HG03571 (cell line): ENCODE results near the gene NTRK1.

ENCODE experiments used
- ATAC-seq: cut with Tn5 transposase; IDR thresholded peaks from one replicate; pipeline ENCODE4 v1.9.1; 2021; ENCODE audit not compliant: unreplicated experiment

Gene NTRK1

GRCh38 chr1:156836892-156837291, 23.8 kb upstream of the NTRK1 start:
- ATAC-seq, result no peak

- no peak for ATAC-seq
These were observed 21.7 kb upstream of the NTRK1 start for GRCh38 chr1:156838972-156839371.

- no peak for ATAC-seq
These were observed 21.1 kb upstream of the NTRK1 start for GRCh38 chr1:156839426-156840109.

DNA sequence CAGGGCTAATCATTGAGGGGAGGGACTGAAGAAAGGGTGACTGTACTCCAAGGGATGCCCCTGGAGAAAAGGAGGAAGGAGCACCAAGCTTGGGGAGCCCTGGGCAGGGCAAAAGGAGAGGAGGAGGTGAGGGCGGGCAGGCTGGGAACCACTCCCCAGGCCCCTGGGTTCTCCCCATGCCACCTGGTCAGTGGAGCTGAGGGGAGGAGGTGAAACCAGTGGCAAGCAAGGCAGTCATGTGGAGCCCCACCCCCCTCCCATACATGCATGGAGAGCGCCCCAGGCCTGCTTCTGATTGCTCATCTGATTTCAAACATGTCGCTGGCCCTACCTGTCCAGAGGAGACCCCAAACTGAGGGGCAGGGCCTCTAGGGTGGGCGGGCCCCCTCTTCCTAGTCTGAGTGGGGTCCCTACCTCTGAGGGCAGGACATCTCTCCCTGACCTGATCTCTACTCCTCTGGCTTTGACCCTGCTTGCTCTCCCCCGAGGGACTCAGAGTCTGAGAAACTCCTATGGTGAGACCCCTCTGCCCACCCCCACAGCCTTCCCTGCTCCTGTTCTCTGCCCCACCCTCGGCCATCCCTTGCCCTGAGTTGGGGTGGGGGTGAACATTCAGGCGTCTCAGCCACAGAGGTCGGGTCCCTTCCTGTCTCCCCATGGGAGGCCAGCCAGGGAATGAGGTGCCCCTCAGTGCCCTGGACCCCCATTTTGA, 20.3 kb upstream of the NTRK1 start:
- ATAC-seq, result no peak

GRCh38 chr1:156840898-156841279, 19.8 kb upstream of the NTRK1 start:
- ATAC-seq, result no peak

- ATAC-seq, result no peak
These were observed 19.3 kb upstream of the NTRK1 start for GRCh38 chr1:156841295-156841855.

DNA sequence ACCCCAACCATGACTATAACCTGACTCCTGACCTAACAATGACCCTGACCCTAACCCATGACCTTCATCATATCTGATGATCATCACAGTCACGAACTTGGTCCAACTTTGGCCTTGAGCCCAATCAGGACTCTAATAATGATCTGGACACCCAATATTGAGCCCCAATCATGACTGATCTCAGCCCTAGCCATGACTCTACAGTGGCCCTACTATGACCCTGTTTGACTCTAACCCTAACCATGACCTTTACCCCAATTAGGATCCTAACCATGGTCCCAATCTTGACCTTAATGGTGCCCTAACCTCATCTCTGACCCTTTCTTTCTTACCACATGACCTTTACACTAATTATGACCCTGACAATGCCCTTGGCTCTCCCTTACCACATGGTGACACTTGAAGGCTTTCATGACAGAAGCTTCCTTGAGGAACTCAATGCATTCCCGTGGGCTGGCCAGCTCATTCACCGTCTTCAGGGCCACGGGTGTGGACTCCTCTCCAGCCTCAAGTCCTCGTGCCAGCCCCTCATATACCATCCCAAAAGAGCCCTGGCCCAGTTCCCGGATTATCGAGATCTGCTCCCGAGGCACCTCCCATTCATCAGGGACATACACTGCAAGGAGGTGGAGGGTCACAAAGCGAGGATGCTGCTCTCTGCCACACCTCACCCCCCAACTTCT, 17.9 kb upstream of the NTRK1 start:
- ATAC-seq, result no peak

DNA sequence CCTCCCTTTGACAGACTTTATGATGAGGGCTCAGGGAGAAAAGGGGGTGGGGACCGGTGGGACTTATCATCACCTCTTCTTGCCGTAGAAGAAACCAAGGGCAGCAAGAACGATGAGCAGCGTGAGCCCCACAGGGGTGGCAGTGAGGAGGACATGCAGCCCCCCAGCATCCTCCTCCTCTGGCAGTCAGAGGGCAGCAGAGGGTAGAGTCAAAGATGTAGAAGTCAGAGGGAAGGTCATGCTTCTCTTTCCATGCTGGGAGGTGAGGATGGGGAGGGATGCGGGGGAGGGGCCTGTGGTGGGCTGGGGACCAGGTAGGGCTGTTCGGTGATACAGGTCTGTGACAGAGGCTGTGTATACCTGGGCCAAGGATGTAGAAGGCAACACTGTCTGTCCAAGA, 16.6 kb upstream of the NTRK1 start:
- ATAC-seq, result no peak

GRCh38 chr1:156844638-156845037, 16.0 kb upstream of the NTRK1 start:
- no peak for ATAC-seq

DNA sequence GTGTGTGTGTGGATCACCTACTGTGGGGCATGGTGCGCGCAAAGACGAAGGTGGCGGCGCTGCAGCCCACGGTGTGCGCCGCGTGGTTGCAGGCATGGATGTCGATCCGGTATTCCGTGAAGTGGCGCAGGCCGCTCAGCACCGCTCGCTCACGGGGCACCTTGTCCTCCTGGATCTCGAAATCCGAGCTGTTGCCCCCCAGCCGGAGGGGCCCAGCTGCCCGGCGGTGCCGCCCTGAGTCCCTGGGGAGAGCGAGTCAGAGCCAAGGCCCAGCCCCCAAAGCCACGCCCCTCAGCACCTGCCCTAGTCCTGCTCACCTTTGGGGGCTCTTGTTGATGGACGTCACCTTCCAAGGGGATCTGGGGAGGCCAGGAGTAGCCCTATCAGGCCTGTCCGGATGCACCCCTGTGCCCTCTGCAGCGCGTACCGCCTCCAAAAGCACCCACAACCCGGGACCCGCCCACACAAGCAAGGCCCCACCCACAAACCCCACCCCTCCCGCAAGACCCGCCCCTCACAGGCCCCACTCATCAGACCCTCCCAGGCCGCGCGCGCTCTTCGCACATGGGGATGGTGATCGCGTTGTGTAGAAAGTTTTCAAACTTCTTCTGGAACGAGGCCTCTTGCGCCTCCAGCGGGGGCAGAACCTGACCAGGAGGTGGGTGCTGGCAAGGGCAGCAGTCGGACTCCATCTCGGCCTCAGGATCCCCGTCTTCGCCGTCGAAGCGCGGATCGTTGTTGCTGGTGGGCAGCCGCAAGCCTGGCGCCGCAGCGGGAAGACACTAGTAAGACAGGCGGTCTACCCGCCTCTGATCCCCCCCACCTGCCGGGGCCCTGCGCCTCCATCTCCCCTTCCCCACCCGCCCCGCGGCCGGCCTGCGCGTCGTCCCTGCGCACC, 15.4 kb upstream of the NTRK1 start:
- ATAC-seq, result no peak

GRCh38 chr1:156845953-156846545, 14.6 kb upstream of the NTRK1 start:
- no peak for ATAC-seq

- ATAC-seq, result no peak
These were observed 14.0 kb upstream of the NTRK1 start for GRCh38 chr1:156846643-156847042.

GRCh38 chr1:156847591-156848460, 12.8 kb upstream of the NTRK1 start:
- no peak for ATAC-seq

DNA sequence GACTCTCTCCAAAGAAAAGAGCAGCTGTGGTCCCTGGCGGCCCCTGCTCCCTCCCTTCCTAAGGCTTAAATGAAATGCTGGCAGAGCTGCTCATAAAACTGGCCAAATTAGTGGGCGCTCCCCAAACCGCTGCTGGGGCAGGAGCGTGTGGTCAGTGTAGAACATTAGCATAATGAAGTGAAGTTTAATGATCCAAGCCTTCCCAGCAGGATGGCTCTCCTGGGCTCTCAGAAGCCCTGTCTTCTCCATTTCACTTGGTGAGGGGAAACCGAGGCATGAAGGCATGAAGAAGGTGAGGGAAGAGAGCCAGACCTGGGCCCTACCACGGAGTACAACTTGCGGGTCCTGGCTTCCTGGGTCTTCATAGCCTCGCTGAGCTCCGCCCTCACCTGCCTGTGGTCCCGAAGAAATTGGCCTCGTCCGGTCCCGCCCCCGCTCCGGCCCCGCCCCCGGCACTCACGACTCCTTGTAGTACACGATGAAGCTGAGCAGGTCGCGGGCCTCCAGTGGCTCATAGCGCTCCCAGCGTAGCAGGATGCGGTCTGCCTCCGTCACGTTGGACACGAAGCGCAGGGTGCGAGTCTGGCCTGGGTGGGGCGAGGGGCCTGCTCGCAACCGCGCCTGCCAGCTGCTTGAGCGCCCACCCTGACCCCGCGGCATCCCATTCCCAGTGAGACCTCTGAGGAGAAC, 12.1 kb upstream of the NTRK1 start:
- no peak for ATAC-seq

GRCh38 chr1:156849151-156849496, 11.5 kb upstream of the NTRK1 start:
- ATAC-seq, result no peak

- no peak for ATAC-seq
These were observed 8.8 kb upstream of the NTRK1 start for GRCh38 chr1:156851779-156852417.

DNA sequence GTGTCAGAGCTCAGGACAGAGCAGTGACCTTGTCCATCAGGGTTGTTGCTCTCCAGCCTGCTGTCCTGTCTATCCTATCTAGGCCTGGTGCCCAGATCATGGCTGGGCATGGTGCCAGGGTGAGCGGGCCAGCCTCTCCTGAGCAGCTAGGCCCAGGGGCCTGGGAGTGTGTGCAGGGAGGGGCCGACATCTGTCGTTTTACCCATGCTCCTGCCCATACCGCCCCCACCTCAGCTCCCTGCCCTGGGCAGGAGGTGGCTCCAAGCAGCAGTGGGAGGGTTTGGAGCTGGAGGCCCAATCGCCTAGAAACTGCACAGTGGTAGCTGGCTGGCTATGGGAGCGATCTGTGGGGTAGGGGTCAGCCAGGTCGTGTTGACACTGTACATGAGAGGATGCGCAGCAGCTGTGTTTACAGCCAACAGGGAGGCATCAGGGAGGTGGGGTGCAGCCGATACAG, 8.2 kb upstream of the NTRK1 start:
- no peak for ATAC-seq

- ATAC-seq, result no peak
These were observed 6.9 kb upstream of the NTRK1 start for GRCh38 chr1:156853761-156854160.
